ENCODE results near the gene LPIN2. TPM values are rescaled to one million over a fixed set of nuclear protein-coding genes. Genes with fewer than 3 reads are reported as not detected.

The LPIN2 gene
- total RNA-seq, 1 experiment from 2014 or later: 10.7 TPM

DNA sequence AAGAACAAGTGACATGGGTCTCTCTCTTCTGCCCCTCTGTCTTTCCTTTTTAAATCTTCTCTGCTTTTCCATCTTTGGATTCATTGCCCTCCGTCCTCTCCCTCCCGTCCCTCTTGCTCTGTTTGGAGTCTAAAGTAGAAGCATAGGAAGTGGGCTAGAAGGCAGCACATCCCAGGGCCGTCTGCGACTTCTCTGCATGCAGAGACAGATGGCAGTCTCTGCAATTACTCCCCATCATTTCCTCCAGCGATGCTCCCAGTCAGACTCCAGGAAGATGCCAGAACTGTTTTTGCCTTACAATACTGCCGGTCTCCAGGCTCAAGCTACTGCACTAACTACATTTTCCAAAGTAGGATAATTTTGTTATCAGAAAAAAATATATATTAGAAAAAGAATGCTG is 35.2 kb upstream of the LPIN2 start (continued):
- TF ChIP-seq SRF (IDR thresholded peaks at IDR 0.05; ENCODE audit: low read depth): no peak
- no peak for TF ChIP-seq YY1 (IDR thresholded peaks at IDR 0.05; ENCODE audit: extremely low read depth, insufficient replicate concordance, low read depth, low read length)
- no peak for TF ChIP-seq ELF1 (IDR thresholded peaks at IDR 0.05; ENCODE audit: borderline replicate concordance, low read depth)
- no peak for TF ChIP-seq ZNF274 (IDR thresholded peaks at IDR 0.05; ENCODE audit: low read depth, low read length)

- Histone ChIP-seq H3K9ac (ENCODE audit: low read length) (no peak overlapping the region), H3K36me3 (ENCODE audit: control insufficient read depth in 1 of 2, insufficient read depth in 2 of 2, low read length in 2 of 2) (no peaks in the 10 kb centered on the region), H2AFZ (ENCODE audit: low read depth, low read length, poor library complexity, severe bottlenecking) (no peak overlapping the region), H4K20me1 (ENCODE audit: insufficient read depth) (no peaks in the 10 kb centered on the region), H3K4me2 (ENCODE audit: low read length) (no peak overlapping the region), H3K4me1 (ENCODE audit: control insufficient read depth in 1 of 2, insufficient read depth in 2 of 2, low read length in 2 of 2) (peaks cover 0 to 2% of the 10 kb centered on the region in 2 experiments; a peak in 3 of 4 replicates), H3K9me3 (ENCODE audit: control insufficient read depth in 1 of 2, insufficient read depth in 1 of 2, low read depth in 1 of 2, low read length in 2 of 2) (no peaks in the 10 kb centered on the region), H3K9me2 (ENCODE audit: insufficient read depth) (no peaks in the 10 kb centered on the region), H3K4me3 (replicated peaks in 1 of 2; ENCODE audit: low read depth in 1 of 2, low read length in 2 of 2) (no peak overlapping the region), H3K79me2 (ENCODE audit: insufficient read depth, low read length) (no peaks in the 10 kb centered on the region), H3K27me3 (ENCODE audit: insufficient read depth, low read length) (no peaks in the 10 kb centered on the region), H3K27ac (ENCODE audit: low read depth, low read length) (no peak overlapping the region)
- ChIA-PET CTCF (interaction anchor here (1.0 kb wide), 1 partner anchor 17 kb away, joined by 3 read pairs; no protein-coding TSS in a partner anchor), POLR2A (no interaction called here), RAD21 (ENCODE audit: low non-redundant PET in 1 of 2, low total read pairs in 2 of 2, uncharacterized antibody in 2 of 2, unreplicated experiment in 2 of 2) (no interaction called here)
- no peak for ATAC-seq
- intact Hi-C loops (cut with micrococcal nuclease): no loop called here
- BruUV-seq (replicated peaks): no TSS peak
- TF ChIP-seq SIN3A (IDR thresholded peaks at IDR 0.05; ENCODE audit: low read depth): no peak
- no peak for TF ChIP-seq POLR2AphosphoS5 (IDR thresholded peaks at IDR 0.05; ENCODE audit: low read depth, low read length)
- no peak for DNase-seq (ENCODE audit: low read depth, low spot score)
These were observed 33.4 kb upstream of the LPIN2 start for GRCh38 chr18:3046216-3046808.

GRCh38 chr18:3044931-3045698 is 32.2 kb upstream of the LPIN2 start:
- H3K4me2 ChIP-seq (ENCODE audit: low read length): no peak overlapping the region

More at GRCh38 chr18:3044931-3045698, 32.2 kb upstream of the LPIN2 start:
- Histone ChIP-seq H3K27me3 (ENCODE audit: insufficient read depth, low read length) (no peaks in the 10 kb centered on the region), H4K20me1 (ENCODE audit: insufficient read depth) (no peaks in the 10 kb centered on the region), H3K4me3 (replicated peaks in 1 of 2; ENCODE audit: low read depth in 1 of 2, low read length in 2 of 2) (no peak overlapping the region), H3K4me1 (ENCODE audit: control insufficient read depth in 1 of 2, insufficient read depth in 2 of 2, low read length in 2 of 2) (no peaks in the 10 kb centered on the region; a peak in 1 of 4 replicates), H3K9ac (ENCODE audit: low read length) (no peak overlapping the region), H3K9me3 (ENCODE audit: control insufficient read depth in 1 of 2, insufficient read depth in 1 of 2, low read depth in 1 of 2, low read length in 2 of 2) (no peaks in the 10 kb centered on the region), H3K27ac (ENCODE audit: low read depth, low read length) (no peak overlapping the region), H3K9me2 (ENCODE audit: insufficient read depth) (no peaks in the 10 kb centered on the region), H2AFZ (ENCODE audit: low read depth, low read length, poor library complexity, severe bottlenecking) (no peak overlapping the region), H3K79me2 (ENCODE audit: insufficient read depth, low read length) (no peaks in the 10 kb centered on the region), H3K36me3 (ENCODE audit: control insufficient read depth in 1 of 2, insufficient read depth in 2 of 2, low read length in 2 of 2) (no peaks in the 10 kb centered on the region)
- intact Hi-C loops (cut with micrococcal nuclease): no loop called here
- ChIA-PET RAD21 (ENCODE audit: low non-redundant PET in 1 of 2, low total read pairs in 2 of 2, uncharacterized antibody in 2 of 2, unreplicated experiment in 2 of 2) (no interaction called here), POLR2A (no interaction called here), CTCF (interaction anchor here (1.0 kb wide), 1 partner anchor 18 kb away, joined by 3 read pairs; no protein-coding TSS in a partner anchor)
- ATAC-seq: no peak
- TF ChIP-seq CEBPB (IDR thresholded peaks at IDR 0.05; ENCODE audit: low read depth): no peak
- TF ChIP-seq, protein P1, sequence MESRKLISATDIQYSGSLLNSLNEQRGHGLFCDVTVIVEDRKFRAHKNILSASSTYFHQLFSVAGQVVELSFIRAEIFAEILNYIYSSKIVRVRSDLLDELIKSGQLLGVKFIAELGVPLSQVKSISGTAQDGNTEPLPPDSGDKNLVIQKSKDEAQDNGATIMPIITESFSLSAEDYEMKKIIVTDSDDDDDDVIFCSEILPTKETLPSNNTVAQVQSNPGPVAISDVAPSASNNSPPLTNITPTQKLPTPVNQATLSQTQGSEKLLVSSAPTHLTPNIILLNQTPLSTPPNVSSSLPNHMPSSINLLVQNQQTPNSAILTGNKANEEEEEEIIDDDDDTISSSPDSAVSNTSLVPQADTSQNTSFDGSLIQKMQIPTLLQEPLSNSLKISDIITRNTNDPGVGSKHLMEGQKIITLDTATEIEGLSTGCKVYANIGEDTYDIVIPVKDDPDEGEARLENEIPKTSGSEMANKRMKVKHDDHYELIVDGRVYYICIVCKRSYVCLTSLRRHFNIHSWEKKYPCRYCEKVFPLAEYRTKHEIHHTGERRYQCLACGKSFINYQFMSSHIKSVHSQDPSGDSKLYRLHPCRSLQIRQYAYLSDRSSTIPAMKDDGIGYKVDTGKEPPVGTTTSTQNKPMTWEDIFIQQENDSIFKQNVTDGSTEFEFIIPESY (IDR thresholded peaks at IDR 0.05; ENCODE audit: extremely low read depth, insufficient replicate concordance, low read length): no peak
- TF ChIP-seq, protein P2, sequence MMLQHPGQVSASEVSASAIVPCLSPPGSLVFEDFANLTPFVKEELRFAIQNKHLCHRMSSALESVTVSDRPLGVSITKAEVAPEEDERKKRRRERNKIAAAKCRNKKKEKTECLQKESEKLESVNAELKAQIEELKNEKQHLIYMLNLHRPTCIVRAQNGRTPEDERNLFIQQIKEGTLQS (IDR thresholded peaks at IDR 0.05): no peak
- TF ChIP-seq CTCF (IDR thresholded peaks at IDR 0.05 in 2 of 3, conservative IDR thresholded peaks at IDR 0.05 in 1 of 3; ENCODE audit: borderline replicate concordance in 1 of 3, insufficient read depth in 1 of 3, low read depth in 2 of 3, low read length in 2 of 3): no peak
- DNase-seq (ENCODE audit: low read depth, low spot score): no peak
- BruUV-seq (replicated peaks): no TSS peak
